Upper lobe of right lung (tissue), 1 donor: ENCODE data around the gene ZBTB49. TPM values are rescaled to one million over a fixed set of nuclear protein-coding genes. Genes with fewer than 3 reads are reported as not detected.

Source experiments
- ATAC-seq: fragments of 200-7000 bp; cut with Tn5 transposase; one replicate; pipeline ENCODE4 v1.9.1; 2020; ENCODE audit warnings: mild to moderate bottlenecking, moderate library complexity
- DNase-seq: peaks from one replicate; pipeline ENCODE4 v3.0.0-alpha.2; 2020
- H3K27ac ChIP-seq: fragments of 200-600 bp; one replicate; pipeline ENCODE4 v1.8.0; 2022
- H3K27me3 ChIP-seq: fragments of 200-600 bp; one replicate; pipeline ENCODE4 v1.8.0; 2022; ENCODE audit warnings: mild to moderate bottlenecking
- H3K36me3 ChIP-seq: fragments of 200-600 bp; one replicate; pipeline ENCODE4 v1.8.0; 2022
- H3K4me1 ChIP-seq: fragments of 200-600 bp; one replicate; pipeline ENCODE4 v1.8.0; 2022
- H3K4me3 ChIP-seq: fragments of 200-600 bp; one replicate; pipeline ENCODE4 v1.8.0; 2022; ENCODE audit warnings: mild to moderate bottlenecking
- H3K9me3 ChIP-seq: fragments of 200-600 bp; one replicate; pipeline ENCODE4 v1.8.0; 2022
- CTCF ChIP-seq: fragments of 200-600 bp; IDR thresholded peaks from one replicate; pipeline ENCODE4 v1.8.0; 2022; ENCODE audit warnings: antibody characterized with exemption
- intact Hi-C: fragments of 100-400 bp; cut with DNase I; formaldehyde crosslinking; loops from one replicate; pipeline ENCODE4 v1.11.0; 2022
- total RNA-seq: library from RNA; stranded (reverse); fragmentation: NEBNext Ultra II Directional; extraction: Animal tissue kit (Norgen Biotek cat#: 25700); gene quantifications from one replicate; pipeline ENCODE4 v1.2.1, GENCODE V29; 2021
- donor health status: DM: no; HTN: yes; CAD: no; lungs with severe emphysema.

Gene ZBTB49
- total RNA-seq, 1 donor from 2014 or later, result 5.6 TPM

GRCh38 chr4:4356106-4357041, 66.3 kb downstream of the ZBTB49 start:
- TF ChIP-seq CTCF, result no peak
- H3K27me3 ChIP-seq, result peaks cover 20% of the 10 kb centered on the region
- H3K36me3 ChIP-seq, result no peaks in the 10 kb centered on the region
- ATAC-seq (no peak), DNase-seq (peak; percentile 40)
- no peak overlapping the region for H3K27ac ChIP-seq
- intact Hi-C loops, result no loop called here
- no peak overlapping the region for H3K4me3 ChIP-seq
- H3K9me3 ChIP-seq, result no peaks in the 10 kb centered on the region
- H3K4me1 ChIP-seq, result no peaks in the 10 kb centered on the region

GRCh38 chr4:4358093-4358854, 68.2 kb downstream of the ZBTB49 start:
- H3K4me1 ChIP-seq, result no peaks in the 10 kb centered on the region
- no peaks in the 10 kb centered on the region for H3K9me3 ChIP-seq
- H3K27ac ChIP-seq, result no peak overlapping the region
- intact Hi-C loops, result no loop called here
- no peak for TF ChIP-seq CTCF
- ATAC-seq, result no peak
- H3K27me3 ChIP-seq, result peaks cover 20% of the 10 kb centered on the region
- no peak overlapping the region for H3K4me3 ChIP-seq
- DNase-seq, result no peak
- H3K36me3 ChIP-seq, result no peaks in the 10 kb centered on the region

GRCh38 chr4:4361883-4362282, 71.8 kb downstream of the ZBTB49 start:
- no peaks in the 10 kb centered on the region for H3K36me3 ChIP-seq
- H3K9me3 ChIP-seq, result no peaks in the 10 kb centered on the region
- no peak for DNase-seq
- H3K27ac ChIP-seq, result no peak overlapping the region
- H3K4me3 ChIP-seq, result no peak overlapping the region
- no peaks in the 10 kb centered on the region for H3K4me1 ChIP-seq
- ATAC-seq, result no peak
- H3K27me3 ChIP-seq, result peaks cover 15% of the 10 kb centered on the region
- intact Hi-C loops, result no loop called here
- TF ChIP-seq CTCF, result no peak

- Histone ChIP-seq H3K4me3 (no peak overlapping the region), H3K27ac (no peak overlapping the region), H3K9me3 (no peaks in the 10 kb centered on the region), H3K4me1 (no peaks in the 10 kb centered on the region), H3K36me3 (no peaks in the 10 kb centered on the region), H3K27me3 (peaks cover 15% of the 10 kb centered on the region)
- intact Hi-C loops, result no loop called here
- DNase-seq (peak; percentile 34), ATAC-seq (peak; percentile 28)
- no peak for TF ChIP-seq CTCF
Observed at GRCh38 chr4:4362991-4363697, 73.1 kb downstream of the ZBTB49 start.

- H3K27ac ChIP-seq, result no peak overlapping the region
- ATAC-seq, result no peak
- H3K4me3 ChIP-seq, result no peak overlapping the region
- H3K4me1 ChIP-seq, result no peaks in the 10 kb centered on the region
- peak; percentile 28 for DNase-seq
- TF ChIP-seq CTCF, result no peak
- peaks cover 8% of the 10 kb centered on the region for H3K27me3 ChIP-seq
- intact Hi-C loops, result no loop called here
- no peaks in the 10 kb centered on the region for H3K36me3 ChIP-seq
- no peaks in the 10 kb centered on the region for H3K9me3 ChIP-seq
Observed at GRCh38 chr4:4364061-4364460, 74.0 kb downstream of the ZBTB49 start.
